Uterus (tissue), 2 donors: ENCODE data around the gene SLCO2A1.

Source experiments
- CTCF ChIP-seq, 4 experiments: fragments of 200-600 bp in 2 of 4; fragments of 450-650 bp in 2 of 4; sonication (generic) in 2 of 4; IDR thresholded peaks; one replicate each; pipeline ENCODE4 v1.5.1; 2016 to 2019; ENCODE audit warnings: antibody characterized with exemption in 4 of 4, mild to moderate bottlenecking in 2 of 4, moderate library complexity in 1 of 4
- POLR2A ChIP-seq, 2 donors: fragments of 450-650 bp; IDR thresholded peaks; one replicate each; pipeline ENCODE4 v1.6.1; 2016; ENCODE audit warnings: antibody characterized with exemption in 2 of 2, mild to moderate bottlenecking in 1 of 2, moderate library complexity in 1 of 2

GRCh38 chr3:133893683-133894352, 135.9 kb downstream of the SLCO2A1 start:
- TF ChIP-seq CTCF (IDR thresholded peaks at IDR 0.05) = no peak
- no peak for TF ChIP-seq POLR2A (IDR thresholded peaks at IDR 0.05)
